KBM-7 (cell line): ENCODE results near the gene PPP2R2C.

Source experiments
- DNase-seq: peaks from one replicate; pipeline ENCODE4 v3.0.0-alpha.2; 2015
- in situ Hi-C: fragments of 300-500 bp; cut with MboI; formaldehyde crosslinking; loops from 2 replicates; pipeline ENCODE4 v1.14.3; 2020; ENCODE audit warnings: low sequenced_read_pairs, low pct_unique_long_range_greater_than_20kb, mixed read lengths

PPP2R2C gene

DNA sequence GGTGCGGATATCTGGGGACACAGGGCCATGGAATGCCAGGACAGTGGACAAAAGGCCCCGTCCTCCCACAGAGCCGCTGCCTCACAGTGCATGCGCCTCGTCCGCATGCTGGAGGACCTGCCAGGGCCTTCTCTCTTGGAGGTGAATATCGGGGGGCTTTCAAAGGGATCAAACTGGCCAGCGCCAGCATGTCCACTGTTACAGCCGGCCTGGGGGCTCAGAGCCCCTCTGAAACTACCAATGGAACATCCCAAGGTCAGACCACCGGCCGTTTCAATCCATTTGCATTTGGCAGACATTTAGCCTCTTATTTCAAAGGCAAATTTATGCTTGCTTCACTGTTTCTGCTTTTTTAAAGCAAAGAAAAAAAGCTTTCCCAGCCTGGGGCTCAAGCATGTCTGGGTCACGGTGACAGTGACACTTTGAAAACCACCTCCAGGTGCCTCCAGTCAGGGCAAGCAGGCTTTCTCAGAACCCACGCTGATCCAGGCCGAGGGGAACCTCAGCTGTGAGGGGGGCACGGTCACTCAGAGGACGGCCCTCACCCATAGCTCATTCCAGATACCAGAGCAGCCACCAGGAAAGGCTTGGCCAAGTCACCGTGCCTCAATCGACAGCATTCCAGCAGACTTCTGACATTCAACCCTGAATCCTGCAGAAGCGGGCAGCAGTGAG, 57.2 kb downstream of the PPP2R2C start:
- in situ Hi-C loops: no loop called here
- no peak for DNase-seq

GRCh38 chr4:6414578-6414977, 57.8 kb downstream of the PPP2R2C start:
- DNase-seq: no peak
- in situ Hi-C loops: no loop called here

- no peak for DNase-seq
- in situ Hi-C loops: no loop called here
Observed at GRCh38 chr4:6410664-6411063, 61.8 kb downstream of the PPP2R2C start.

- in situ Hi-C loops: no loop called here
- no peak for DNase-seq
Observed at GRCh38 chr4:6410068-6410467, 62.3 kb downstream of the PPP2R2C start.

DNA sequence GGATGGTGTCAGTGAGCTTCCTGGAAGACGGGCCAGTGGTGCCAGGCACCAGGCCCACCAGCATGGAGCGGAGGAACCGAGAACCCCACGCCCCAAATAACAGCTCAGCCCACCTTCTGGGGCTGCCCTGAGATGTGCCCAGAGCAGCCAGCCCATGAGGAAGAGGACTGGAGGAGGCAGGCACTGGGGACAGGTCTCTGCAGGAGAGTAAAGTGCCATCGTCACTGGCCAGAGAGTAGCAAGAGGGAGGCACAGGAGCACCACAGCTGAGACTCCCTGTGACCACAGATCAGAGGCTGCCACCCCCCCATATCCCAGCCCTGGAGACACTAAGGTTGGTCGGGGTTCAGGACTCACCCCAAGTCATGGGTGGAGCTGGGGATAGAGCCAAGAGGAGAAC, 63.0 kb downstream of the PPP2R2C start:
- DNase-seq: no peak
- in situ Hi-C loops: no loop called here

GRCh38 chr4:6408263-6408662, 64.2 kb downstream of the PPP2R2C start:
- in situ Hi-C loops: no loop called here
- DNase-seq: no peak

GRCh38 chr4:6405397-6405706, 67.1 kb downstream of the PPP2R2C start:
- in situ Hi-C loops: no loop called here
- DNase-seq: no peak

- DNase-seq: no peak
- in situ Hi-C loops: no loop called here
Observed at GRCh38 chr4:6404611-6405396, 67.6 kb downstream of the PPP2R2C start.

DNA sequence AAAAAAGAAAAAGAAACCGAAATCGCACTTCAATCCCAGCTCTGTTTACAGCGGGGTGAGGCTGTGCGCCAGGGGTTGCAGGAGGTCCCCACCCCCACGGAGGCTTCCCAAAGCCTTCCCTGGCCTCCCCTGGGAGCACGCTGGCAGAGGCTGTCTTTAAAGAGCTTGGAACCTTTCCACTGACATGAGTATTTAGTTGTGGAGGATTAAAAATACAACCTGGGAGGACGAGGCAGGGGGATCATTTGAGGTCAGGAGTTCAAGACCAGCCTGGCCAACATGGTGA, 69.1 kb downstream of the PPP2R2C start:
- in situ Hi-C loops: no loop called here
- no peak for DNase-seq

DNA sequence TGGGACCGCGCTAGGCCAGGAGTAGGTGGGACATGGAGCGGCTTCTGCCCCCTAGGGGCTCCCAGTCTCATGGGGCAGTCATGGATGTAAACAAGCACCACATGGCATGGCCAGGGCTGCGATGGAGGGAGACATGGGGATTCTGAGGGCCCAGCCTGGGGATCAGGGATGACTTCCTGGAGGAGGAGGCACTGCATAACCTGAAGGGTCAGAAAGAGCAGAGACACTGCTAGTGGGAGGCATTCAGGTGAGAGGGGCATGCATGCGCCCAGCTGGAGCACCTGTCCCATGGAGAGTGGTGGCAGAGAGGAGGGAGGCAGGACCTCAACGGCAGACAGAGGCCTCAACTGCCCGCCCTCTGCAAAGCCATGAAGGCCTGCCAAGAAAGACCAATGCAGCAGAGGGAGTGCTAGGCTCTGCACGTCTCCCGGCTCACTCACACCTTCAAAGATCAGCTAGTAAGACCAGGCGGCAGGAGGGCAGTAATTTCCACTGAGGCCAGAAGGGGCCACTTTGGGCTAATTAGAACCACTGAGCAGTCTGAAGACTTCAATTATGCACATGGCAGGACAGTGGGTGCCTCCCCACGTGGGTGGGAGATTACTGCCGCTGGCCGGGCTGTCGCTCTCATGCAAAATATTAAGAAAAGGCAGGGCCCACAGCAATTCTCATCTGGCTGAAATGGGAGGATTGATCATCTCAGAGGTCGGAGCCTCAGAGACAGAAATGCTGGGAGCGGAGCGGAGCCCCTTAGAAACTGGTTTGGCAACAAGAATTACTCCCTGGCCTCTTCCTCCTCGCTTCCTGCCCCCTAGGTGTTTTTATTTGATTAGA, 69.6 kb downstream of the PPP2R2C start:
- in situ Hi-C loops: no loop called here
- no peak for DNase-seq

GRCh38 chr4:6401797-6402196, 70.6 kb downstream of the PPP2R2C start:
- in situ Hi-C loops: no loop called here
- no peak for DNase-seq

- DNase-seq: no peak
- in situ Hi-C loops: no loop called here
Observed at GRCh38 chr4:6396696-6397236, 75.6 kb downstream of the PPP2R2C start.

DNA sequence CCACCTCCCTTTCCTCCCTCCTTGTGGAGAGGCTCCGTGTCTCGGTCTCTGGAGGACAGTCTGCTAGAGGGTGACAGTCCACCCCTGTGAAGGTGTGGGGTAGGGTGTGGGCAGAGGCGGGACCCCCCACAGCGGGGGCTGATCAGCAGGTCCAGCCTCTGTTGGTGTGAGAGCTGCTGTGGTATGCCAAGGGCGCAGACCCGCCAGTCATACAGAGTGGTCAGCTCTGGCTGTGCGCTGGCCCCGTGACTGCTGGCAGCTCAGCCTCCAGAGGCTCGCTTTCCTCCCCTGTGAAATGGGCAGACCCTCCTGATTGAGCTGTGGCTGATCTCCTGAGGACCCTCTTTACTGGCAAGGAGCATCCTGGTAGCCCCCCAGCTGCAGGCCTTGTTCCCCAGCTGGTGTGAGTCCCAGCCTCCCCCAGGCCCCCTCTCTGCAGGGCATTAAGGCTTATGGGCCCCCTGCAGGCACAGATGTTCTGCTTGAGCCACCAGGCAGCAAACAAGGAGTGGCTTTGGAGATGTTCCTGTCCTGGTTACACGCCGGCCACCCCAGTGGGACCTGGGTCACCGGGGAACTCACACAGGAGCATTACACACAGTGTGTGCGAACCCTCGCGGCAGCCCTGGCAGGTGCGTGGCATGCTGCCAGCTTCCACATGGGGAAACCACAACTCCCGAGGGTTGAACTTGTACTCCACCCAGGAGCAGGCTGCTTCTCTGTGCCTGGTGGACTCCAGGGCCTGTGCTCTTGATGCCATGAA, 76.8 kb downstream of the PPP2R2C start:
- in situ Hi-C loops: no loop called here

GRCh38 chr4:6394671-6395081, 77.7 kb downstream of the PPP2R2C start:
- in situ Hi-C loops: no loop called here
- DNase-seq: no peak

More for the DNA sequence above, 76.8 kb downstream of the PPP2R2C start:
- no peak for DNase-seq

DNA sequence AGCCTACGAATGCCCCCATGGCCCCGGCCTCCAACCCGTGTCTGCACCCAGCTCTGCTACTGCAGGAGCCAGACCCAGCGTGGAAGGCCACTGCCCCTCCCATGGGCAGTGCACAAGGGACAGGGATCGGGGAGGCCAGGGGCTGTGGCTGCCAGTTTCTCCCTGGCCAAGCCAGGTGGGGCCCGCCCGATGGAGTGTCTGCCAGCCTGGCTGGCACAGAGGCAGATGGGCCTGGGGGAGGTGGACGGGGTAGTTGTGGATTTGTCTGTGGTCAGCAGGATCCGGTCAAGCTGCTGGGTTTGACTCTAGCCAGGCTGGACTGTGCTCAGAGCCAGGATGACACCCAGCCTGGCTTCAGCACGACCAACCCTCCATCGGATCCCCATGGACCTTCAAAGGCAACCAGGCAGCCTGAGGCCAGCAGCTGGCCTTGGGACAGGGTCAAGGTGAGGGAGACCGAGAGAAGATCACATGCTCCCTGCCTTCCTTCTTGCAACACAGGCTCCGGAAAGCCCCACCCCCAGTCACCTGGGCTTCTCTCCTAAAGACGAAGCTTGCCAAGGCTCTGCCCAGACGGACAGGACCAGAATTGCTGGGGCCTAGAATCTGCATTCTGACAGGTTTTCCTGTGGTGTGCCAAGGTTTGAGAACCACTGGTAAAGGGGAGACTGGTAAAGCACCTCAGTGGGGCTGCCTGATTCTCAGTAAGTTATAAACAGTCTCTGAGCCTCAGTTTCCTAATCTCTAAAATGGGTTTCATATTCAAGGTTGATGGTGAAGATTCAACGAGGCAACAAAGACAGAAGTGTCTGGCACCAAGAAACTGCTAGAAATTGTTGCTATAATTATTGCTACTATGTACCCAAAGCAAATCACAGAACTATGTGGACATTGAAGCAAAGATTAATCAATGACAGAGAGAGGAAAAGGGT, 78.6 kb downstream of the PPP2R2C start:
- in situ Hi-C loops: no loop called here
- DNase-seq: no peak

GRCh38 chr4:6393066-6393465, 79.3 kb downstream of the PPP2R2C start:
- no peak for DNase-seq
- in situ Hi-C loops: no loop called here

DNA sequence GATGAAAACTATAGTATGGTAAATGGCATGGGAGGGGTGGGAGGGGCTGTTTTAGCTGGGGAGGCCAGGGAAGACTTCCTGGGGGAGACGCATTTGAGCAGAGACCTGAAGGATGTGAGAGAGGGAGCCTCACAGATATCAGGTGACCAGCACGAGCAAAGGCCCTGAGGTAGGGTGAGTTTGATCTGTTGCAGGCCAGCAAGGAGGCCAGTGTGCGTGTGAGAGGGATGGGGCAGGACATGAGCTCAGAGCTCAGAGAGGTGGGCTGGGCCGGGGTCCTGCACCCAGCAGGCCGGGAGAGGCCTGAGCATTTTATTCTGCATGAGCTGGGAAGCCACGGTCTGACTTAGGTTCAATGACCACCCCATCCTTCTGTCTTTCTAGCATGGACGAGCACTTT, 80.0 kb downstream of the PPP2R2C start:
- in situ Hi-C loops: no loop called here

DNA sequence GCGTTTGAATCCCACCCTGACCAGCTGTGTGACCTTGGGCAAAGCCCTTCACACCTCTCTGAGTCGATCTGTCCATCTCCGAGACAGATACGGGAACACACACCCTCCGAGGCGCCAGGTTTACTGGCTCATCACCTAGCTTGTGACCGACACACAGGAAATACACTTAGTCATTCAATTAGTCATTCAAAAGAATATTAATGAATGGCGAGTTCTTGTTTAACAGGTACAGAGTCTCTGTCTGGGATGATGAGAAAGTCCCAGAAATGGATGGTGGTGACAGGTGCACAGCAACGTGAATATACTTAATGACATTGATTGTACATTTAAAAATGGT, 80.6 kb downstream of the PPP2R2C start:
- in situ Hi-C loops: no loop called here
- DNase-seq: no peak

More for the DNA sequence above, 80.0 kb downstream of the PPP2R2C start:
- no peak for DNase-seq
